Measurements from ENCODE around the gene VSTM2L.
"Not testable (repeated sequence)": the region's sequence is repeated elsewhere in the genome, so short reads cannot be mapped to it uniquely, and the experiment has no call there.

Gene VSTM2L

DNA sequence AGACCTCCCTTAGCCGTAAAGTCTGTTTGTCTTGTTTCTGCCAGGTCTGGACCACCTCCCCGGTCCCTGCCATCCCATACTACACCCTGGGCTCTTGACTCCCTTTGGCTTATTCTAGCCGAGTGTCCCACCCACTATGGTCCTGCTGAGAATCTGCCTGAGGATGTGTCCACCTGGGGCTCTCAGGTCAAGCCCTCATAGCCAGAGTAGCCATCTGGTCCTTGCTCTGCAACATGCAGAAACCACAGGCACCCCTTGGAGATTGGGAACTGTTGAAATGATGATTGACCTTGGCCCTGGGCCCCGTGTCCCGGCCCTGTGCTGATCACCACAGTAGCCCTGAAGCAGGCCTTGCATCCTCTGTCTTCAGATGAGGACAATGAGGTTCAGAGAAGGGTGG, 44.0 kb downstream of the VSTM2L start:
- Histone ChIP-seq H3K9me3 (ENCODE audit: low read length) (peaks cover 6% of the 10 kb centered on the region), H3K36me3 (ENCODE audit: insufficient read depth, low read length) (no peaks in the 10 kb centered on the region), H2AFZ (ENCODE audit: low read depth, low read length) (no peak overlapping the region), H3K4me3 (ENCODE audit: low read length) (no peak overlapping the region), H3K27me3 (ENCODE audit: insufficient read depth, low read length) (no peaks in the 10 kb centered on the region), H3K4me1 (ENCODE audit: insufficient read depth, low read length) (no peaks in the 10 kb centered on the region)

DNA sequence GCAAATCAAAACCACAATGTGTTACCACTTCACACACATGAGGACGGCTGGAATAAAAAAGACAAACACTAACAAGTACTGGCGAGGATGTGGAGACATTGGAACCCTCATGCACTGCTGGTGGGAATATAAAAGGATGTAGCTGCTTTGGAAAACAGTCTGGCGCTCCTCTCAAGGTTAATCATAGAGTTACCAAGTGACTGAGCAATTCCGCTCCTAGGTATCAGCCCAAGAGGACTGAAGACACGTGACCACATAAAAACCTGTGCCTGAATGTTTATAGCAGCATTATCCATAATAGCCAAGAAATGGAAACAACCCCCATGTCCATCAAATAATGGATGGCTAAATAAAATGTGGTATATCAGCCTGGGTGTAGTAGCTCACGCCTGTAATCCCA, 45.0 kb downstream of the VSTM2L start:
- H3K36me3 ChIP-seq (ENCODE audit: insufficient read depth, low read length), result no peaks in the 10 kb centered on the region
- no peaks in the 10 kb centered on the region for H3K27me3 ChIP-seq (ENCODE audit: insufficient read depth, low read length)
- H2AFZ ChIP-seq (ENCODE audit: low read depth, low read length), result no peak overlapping the region
- H3K4me1 ChIP-seq (ENCODE audit: insufficient read depth, low read length), result no peaks in the 10 kb centered on the region
- H3K4me3 ChIP-seq (ENCODE audit: low read length), result no peak overlapping the region
- H3K9me3 ChIP-seq (ENCODE audit: low read length), result peaks cover 6% of the 10 kb centered on the region

DNA sequence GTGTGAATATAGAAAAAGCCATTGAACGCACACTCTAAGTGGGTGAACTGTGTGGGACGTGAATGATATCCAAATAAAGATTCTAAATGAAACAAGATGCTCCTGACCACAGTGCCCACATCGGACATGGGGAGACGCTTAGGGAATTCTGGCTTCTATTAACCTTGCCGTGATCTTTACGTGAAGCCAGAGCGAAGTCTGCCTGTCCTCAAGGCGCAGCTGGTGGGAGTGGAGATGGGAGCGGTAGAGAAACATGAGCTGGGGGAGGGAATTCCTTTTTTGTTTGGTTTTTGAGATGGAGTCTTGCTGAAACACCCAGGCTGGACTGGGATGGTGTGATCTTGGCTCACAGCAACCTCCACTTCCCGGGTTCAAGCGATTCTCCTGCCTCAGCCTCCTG, 46.0 kb downstream of the VSTM2L start:
- Histone ChIP-seq H3K4me3 (ENCODE audit: low read length) (no peak overlapping the region), H3K36me3 (ENCODE audit: insufficient read depth, low read length) (no peaks in the 10 kb centered on the region), H2AFZ (ENCODE audit: low read depth, low read length) (no peak overlapping the region), H3K27me3 (ENCODE audit: insufficient read depth, low read length) (no peaks in the 10 kb centered on the region), H3K4me1 (ENCODE audit: insufficient read depth, low read length) (no peaks in the 10 kb centered on the region), H3K9me3 (ENCODE audit: low read length) (peaks cover 6% of the 10 kb centered on the region)

DNA sequence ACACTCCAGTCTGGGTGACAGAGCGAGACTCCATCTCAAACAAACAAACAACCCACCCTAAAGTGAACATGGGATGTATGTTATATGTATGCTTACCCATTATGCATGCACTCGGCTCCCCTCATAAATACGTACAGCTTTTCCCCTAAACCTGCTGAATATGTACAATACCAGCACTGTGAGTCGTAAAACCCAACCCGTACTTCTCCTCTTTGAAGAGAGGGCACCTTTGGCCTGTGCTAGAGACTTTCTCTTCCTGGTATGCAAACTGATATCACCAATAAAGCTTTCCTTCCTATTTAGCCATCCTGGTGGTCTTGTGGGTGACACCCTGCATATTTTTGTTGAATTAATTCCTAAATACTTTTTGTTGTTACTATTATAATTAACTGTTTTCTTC, 51.3 kb downstream of the VSTM2L start:
- Histone ChIP-seq H3K4me3 (ENCODE audit: low read length) (no peak overlapping the region), H3K4me1 (ENCODE audit: insufficient read depth, low read length) (peaks cover 4% of the 10 kb centered on the region), H3K27me3 (ENCODE audit: insufficient read depth, low read length) (no peaks in the 10 kb centered on the region), H2AFZ (ENCODE audit: low read depth, low read length) (no peak overlapping the region), H3K36me3 (ENCODE audit: insufficient read depth, low read length) (no peaks in the 10 kb centered on the region), H3K9me3 (ENCODE audit: low read length) (no peaks in the 10 kb centered on the region)

DNA sequence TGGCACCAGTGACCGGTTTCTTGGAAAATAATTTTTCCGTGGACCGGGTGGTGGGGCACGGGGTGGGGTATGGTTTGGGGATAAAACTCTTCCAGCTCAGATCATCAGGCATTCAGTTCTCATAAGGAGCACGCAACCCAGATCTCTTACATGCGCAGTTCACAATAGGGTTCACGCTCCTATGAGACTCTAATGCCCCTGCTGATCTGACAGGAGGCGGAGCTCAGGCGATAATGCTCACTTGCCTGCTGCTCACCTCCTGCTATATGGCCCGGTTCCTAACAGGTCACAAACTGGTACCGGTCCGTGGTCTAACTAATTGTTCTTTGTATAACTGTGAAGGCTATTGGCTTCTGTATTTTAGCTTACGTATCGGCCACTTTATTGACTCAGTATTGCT, 51.7 kb downstream of the VSTM2L start:
- H2AFZ ChIP-seq (ENCODE audit: low read depth, low read length), result no peak overlapping the region
- no peaks in the 10 kb centered on the region for H3K27me3 ChIP-seq (ENCODE audit: insufficient read depth, low read length)

DNA sequence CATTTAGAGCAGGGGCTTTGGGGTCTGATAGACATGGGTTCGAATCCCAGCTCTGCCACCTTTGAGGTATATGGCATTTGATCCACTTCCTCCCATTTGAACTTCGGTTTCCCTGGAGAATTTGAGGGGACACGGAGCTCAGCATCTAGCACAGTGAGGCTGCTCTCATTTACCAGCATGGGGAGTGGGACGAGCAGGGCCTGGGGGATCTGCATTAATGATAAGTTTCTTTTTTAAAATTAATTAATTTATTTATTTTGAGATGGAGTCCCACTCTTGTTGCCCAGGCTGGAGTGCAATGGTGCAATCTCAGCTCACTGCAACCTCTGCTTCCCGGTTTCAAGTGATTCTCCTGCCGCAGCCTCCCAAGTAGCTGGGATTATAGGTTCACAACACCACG, 52.6 kb downstream of the VSTM2L start:
- H2AFZ ChIP-seq (ENCODE audit: low read depth, low read length), result no peak overlapping the region
- H3K4me1 ChIP-seq (ENCODE audit: insufficient read depth, low read length), result peaks cover 4% of the 10 kb centered on the region
- H3K4me3 ChIP-seq (ENCODE audit: low read length), result no peak overlapping the region
- H3K27me3 ChIP-seq (ENCODE audit: insufficient read depth, low read length), result no peaks in the 10 kb centered on the region
- no peaks in the 10 kb centered on the region for H3K9me3 ChIP-seq (ENCODE audit: low read length)
- no peaks in the 10 kb centered on the region for H3K36me3 ChIP-seq (ENCODE audit: insufficient read depth, low read length)

More for the DNA sequence above, 51.7 kb downstream of the VSTM2L start:
- no peak overlapping the region for H3K4me3 ChIP-seq (ENCODE audit: low read length)
- no peaks in the 10 kb centered on the region for H3K9me3 ChIP-seq (ENCODE audit: low read length)
- H3K36me3 ChIP-seq (ENCODE audit: insufficient read depth, low read length), result no peaks in the 10 kb centered on the region
- H3K4me1 ChIP-seq (ENCODE audit: insufficient read depth, low read length), result peaks cover 4% of the 10 kb centered on the region

DNA sequence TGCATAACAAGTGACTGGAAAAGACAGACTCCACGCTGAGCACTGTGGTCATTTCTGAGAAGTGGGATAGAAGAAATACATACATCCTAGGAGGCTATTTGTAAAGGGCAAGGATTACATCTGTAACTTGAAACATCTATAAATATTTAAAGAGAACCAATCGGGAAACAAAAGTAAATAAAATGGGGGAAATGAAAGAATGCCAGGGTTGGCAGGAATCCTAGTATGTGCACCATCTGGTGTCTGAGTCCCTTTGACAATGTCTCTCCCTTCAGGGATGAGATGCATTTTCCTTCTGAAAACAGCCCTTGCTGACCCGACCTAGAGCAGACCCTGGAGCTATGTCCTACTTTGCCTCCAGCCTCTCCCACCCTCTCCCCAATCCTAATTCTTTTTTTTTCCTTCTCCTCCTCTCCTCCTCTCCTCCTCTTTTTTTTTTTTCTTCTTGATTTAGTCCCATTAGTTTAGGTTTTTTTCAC, 53.2 kb downstream of the VSTM2L start:
- Histone ChIP-seq H2AFZ (ENCODE audit: low read depth, low read length) (no peak overlapping the region), H3K36me3 (ENCODE audit: insufficient read depth, low read length) (no peaks in the 10 kb centered on the region), H3K9me3 (ENCODE audit: low read length) (no peaks in the 10 kb centered on the region), H3K27me3 (ENCODE audit: insufficient read depth, low read length) (no peaks in the 10 kb centered on the region), H3K4me1 (ENCODE audit: insufficient read depth, low read length) (peaks cover 4% of the 10 kb centered on the region), H3K4me3 (ENCODE audit: low read length) (no peak overlapping the region)

DNA sequence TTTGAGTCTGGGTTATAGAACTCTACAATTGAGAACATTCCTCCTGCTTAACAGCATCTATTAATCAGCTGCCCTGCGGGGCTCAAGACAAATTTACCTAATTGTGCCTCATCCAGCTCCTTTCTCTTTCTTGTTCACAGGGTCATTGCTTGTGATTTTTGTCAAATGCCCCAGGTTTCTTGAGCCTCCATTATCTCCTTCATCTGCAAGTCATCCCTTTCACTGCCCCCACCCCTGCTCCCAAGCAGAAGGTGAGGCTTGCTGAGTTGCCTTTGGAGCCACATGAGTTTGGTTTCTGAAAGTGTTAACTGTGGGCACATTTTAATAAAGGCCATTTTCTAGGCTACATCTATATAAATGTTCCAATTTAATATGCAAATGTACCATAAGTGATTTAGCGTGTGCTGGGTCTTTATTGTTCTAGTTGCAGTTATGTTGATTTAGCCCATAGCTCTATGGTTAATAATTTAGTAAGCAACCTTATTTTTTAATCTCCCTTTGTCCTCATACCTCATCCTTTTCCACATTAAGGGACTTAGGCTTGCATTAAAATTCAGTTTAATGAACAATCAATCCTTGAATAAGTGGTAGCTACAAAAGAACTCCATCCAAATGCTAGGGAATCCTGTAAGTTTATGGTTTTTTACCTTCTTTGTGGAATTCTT, 56.1 kb downstream of the VSTM2L start:
- Histone ChIP-seq H2AFZ (ENCODE audit: low read depth, low read length) (no peak overlapping the region), H3K27me3 (ENCODE audit: insufficient read depth, low read length) (no peaks in the 10 kb centered on the region), H3K4me3 (ENCODE audit: low read length) (no peak overlapping the region), H3K4me1 (ENCODE audit: insufficient read depth, low read length) (peaks cover 4% of the 10 kb centered on the region), H3K9me3 (ENCODE audit: low read length) (no peaks in the 10 kb centered on the region), H3K36me3 (ENCODE audit: insufficient read depth, low read length) (no peaks in the 10 kb centered on the region)

DNA sequence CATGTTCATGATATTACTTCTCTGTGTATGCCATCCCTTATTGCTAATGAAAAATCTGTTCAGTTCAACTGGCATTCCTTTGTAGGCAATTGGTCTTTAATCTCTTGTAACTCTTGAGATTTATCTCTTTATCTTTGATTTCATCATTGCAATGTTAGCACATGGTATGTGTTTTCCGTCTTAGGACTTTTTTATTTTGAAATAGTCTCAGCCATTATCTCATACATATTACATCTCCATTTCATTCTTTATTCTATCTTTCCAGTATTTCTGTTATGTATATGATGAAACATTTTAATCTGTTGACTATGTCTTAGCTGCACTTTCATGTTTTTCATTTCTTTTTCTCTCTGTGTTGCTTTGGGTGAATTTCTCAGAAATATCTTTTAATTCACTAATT, 58.1 kb downstream of the VSTM2L start:
- Histone ChIP-seq H3K4me1 (ENCODE audit: insufficient read depth, low read length) (peaks cover 4% of the 10 kb centered on the region), H2AFZ (ENCODE audit: low read depth, low read length) (no peak overlapping the region), H3K9me3 (ENCODE audit: low read length) (no peaks in the 10 kb centered on the region), H3K27me3 (ENCODE audit: insufficient read depth, low read length) (no peaks in the 10 kb centered on the region), H3K4me3 (ENCODE audit: low read length) (no peak overlapping the region), H3K36me3 (ENCODE audit: insufficient read depth, low read length) (no peaks in the 10 kb centered on the region)

DNA sequence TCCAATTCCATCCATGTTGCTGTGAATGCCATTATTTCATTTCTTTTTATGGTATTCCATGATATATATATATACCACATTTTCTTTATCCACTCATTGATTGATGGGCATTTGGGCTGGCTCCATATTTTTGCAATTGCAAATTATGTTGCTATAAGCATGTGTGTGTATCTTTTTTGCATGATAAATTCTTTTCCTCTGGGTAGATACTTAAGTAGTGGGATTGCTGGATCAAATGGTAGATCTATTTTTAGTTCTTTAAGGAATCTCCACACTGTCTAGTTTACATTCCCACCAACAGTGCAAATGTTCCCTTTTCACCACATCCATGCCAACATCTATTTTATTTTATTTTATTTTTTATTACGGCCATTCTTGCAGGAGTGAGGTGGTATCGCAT, 60.6 kb downstream of the VSTM2L start:
- not testable (repeated sequence) for H3K36me3 ChIP-seq (ENCODE audit: insufficient read depth, low read length); H2AFZ ChIP-seq (ENCODE audit: low read depth, low read length); H3K9me3 ChIP-seq (ENCODE audit: low read length); H3K4me1 ChIP-seq (ENCODE audit: insufficient read depth, low read length); H3K27me3 ChIP-seq (ENCODE audit: insufficient read depth, low read length); H3K4me3 ChIP-seq (ENCODE audit: low read length)

DNA sequence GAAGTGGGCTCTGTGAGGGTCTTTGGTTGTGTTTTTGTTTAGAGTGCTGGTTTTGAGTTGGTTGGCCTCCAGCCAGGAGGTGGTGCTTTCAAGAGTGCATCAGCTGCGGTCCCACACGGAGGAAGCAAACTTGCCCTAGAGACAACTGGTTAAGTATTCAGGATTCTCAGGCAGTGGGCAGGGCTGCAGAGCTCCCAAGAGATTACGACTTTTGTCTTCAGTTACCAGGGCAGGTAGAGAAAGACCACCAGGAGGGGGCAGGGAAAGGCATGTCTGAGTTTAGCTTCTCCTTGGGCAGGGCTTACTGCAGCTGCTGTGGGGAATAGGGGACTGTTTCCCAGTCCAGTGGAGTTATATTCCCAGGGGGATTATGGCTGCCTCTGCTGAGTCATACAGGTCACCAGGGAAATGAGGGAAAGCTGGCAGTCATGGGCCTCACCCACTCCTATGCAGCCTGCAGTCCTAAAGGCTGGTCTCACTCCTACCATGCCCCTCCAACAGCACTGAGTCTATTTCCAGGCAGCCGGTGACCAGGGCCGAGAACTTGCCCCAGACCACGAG, 66.0 kb downstream of the VSTM2L start:
- Histone ChIP-seq H3K9me3 (ENCODE audit: low read length) (peaks cover 2% of the 10 kb centered on the region), H2AFZ (ENCODE audit: low read depth, low read length) (no peak overlapping the region), H3K27me3 (ENCODE audit: insufficient read depth, low read length) (no peaks in the 10 kb centered on the region), H3K4me1 (ENCODE audit: insufficient read depth, low read length) (peaks cover 12% of the 10 kb centered on the region), H3K36me3 (ENCODE audit: insufficient read depth, low read length) (no peaks in the 10 kb centered on the region), H3K4me3 (ENCODE audit: low read length) (no peak overlapping the region)

DNA sequence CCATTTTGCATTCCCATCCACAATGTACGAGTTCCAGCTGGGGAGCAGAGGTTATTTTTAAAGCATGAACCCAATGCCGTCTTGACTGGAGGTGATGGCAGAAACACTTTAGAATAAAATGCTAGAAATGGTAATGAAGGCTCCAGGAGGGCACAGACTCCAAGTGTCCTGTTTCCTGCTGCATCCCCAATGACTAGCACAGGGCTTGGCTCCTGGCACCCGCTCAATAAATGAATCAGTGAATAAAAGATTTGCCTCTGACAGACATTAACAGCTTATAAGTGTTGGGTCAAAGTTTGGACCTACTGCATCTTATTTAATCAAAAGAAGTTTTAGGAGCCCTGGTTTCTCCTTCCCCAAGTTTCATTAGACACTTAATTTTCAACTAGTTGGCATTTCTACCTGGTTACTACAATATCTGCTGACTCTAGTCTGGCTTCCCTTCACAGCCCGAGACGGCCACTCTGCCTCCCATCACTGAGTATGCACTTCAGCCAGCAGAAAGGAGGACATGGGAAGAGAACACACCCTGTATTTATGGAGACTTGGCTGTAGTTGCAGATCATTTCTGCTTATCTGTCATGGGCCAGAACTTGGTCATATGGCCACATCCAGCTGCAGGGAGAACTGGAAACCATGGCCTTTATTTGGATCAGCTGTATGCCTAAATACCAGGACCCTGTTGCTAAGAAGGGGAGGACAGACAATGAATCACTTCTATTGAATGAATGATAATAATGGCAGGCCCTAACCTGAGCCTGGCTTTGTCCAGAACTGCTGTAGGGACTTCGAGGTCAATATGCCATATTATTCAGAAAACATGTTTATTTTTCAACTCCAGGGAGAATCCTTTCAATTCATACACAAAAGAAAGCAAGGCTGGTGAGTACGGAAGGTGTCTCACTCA, 67.3 kb downstream of the VSTM2L start:
- peaks cover 12% of the 10 kb centered on the region for H3K4me1 ChIP-seq (ENCODE audit: insufficient read depth, low read length)

DNA sequence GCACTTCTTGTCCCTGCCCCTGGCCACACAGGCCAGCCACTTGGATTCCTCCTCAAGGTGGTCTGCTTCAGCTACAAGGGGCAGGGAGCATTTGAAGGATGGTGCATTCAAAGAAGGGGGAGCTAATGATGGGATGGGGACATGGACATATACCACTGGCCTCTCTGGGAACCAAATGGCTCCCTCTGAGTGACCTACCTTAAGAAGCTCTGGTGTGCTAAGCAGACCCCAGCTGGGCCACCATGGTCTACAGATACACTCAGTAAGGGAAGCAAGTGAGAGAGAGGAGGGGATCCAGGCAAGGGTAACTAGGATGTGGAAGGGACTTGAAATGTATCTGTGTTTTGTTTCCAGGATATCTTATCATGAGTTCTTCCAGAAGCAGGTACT, 67.9 kb downstream of the VSTM2L start:
- Histone ChIP-seq H3K9me3 (ENCODE audit: low read length) (peaks cover 2% of the 10 kb centered on the region), H3K4me1 (ENCODE audit: insufficient read depth, low read length) (peaks cover 12% of the 10 kb centered on the region), H3K4me3 (ENCODE audit: low read length) (no peak overlapping the region)

More for the DNA sequence above, 67.3 kb downstream of the VSTM2L start:
- H3K27me3 ChIP-seq (ENCODE audit: insufficient read depth, low read length), result no peaks in the 10 kb centered on the region
- no peak overlapping the region for H2AFZ ChIP-seq (ENCODE audit: low read depth, low read length)
- no peaks in the 10 kb centered on the region for H3K36me3 ChIP-seq (ENCODE audit: insufficient read depth, low read length)
- H3K4me3 ChIP-seq (ENCODE audit: low read length), result no peak overlapping the region
- peaks cover 2% of the 10 kb centered on the region for H3K9me3 ChIP-seq (ENCODE audit: low read length)

More for the DNA sequence above, 67.9 kb downstream of the VSTM2L start:
- H3K27me3 ChIP-seq (ENCODE audit: insufficient read depth, low read length), result no peaks in the 10 kb centered on the region
- no peak overlapping the region for H2AFZ ChIP-seq (ENCODE audit: low read depth, low read length)
- H3K36me3 ChIP-seq (ENCODE audit: insufficient read depth, low read length), result no peaks in the 10 kb centered on the region
